Measurements from ENCODE around the gene DCTN4.
"Not testable (repeated sequence)": the region's sequence is repeated elsewhere in the genome, so short reads cannot be mapped to it uniquely, and the experiment has no call there.

DNA sequence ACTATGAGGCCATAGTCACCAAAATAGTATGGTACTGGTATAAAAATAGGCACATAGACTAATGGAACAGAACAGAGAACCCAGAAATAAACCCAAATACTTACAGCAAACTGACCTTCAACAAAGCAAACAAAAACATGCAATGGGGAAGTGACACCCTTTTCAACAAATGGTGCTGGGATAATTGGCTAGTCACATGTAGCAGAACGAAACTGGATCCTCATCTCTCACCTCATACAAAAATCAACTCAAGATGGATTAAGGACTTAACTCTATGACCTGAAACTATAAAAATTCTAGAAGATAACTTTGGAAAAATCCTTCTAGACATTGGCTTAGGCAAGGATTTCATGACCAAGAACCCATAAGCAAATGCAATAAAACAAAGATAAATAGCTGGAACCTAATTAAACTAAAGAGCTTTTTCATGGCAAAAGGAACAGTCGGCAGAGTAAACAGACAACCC, 34.6 kb upstream of the DCTN4 start:
- TF ChIP-seq, protein P1, sequence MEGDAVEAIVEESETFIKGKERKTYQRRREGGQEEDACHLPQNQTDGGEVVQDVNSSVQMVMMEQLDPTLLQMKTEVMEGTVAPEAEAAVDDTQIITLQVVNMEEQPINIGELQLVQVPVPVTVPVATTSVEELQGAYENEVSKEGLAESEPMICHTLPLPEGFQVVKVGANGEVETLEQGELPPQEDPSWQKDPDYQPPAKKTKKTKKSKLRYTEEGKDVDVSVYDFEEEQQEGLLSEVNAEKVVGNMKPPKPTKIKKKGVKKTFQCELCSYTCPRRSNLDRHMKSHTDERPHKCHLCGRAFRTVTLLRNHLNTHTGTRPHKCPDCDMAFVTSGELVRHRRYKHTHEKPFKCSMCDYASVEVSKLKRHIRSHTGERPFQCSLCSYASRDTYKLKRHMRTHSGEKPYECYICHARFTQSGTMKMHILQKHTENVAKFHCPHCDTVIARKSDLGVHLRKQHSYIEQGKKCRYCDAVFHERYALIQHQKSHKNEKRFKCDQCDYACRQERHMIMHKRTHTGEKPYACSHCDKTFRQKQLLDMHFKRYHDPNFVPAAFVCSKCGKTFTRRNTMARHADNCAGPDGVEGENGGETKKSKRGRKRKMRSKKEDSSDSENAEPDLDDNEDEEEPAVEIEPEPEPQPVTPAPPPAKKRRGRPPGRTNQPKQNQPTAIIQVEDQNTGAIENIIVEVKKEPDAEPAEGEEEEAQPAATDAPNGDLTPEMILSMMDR (IDR thresholded peaks at IDR 0.05), result not testable (repeated sequence)
- TF ChIP-seq POLR2AphosphoS5 (IDR thresholded peaks at IDR 0.05), result not testable (repeated sequence)

Measured in breast epithelium (tissue), 3 donors.